Suprapubic skin (tissue), 4 donors: Measurements from ENCODE around the gene EMC8. TPM values are rescaled to one million over a fixed set of nuclear protein-coding genes. Genes with fewer than 3 reads are reported as not detected.

Source experiments
- DNase-seq, 2 donors: peaks; one replicate each; pipeline ENCODE4 v3.0.0-alpha.2; 2019; ENCODE audit warnings: low spot score in 2 of 2
- H3K27ac ChIP-seq: fragments of 200-600 bp; sonication (generic); one replicate; pipeline ENCODE4 v1.5.1; 2019
- H3K27me3 ChIP-seq: fragments of 200-600 bp; sonication (generic); one replicate; pipeline ENCODE4 v1.5.1; 2019
- H3K36me3 ChIP-seq: fragments of 200-600 bp; sonication (generic); one replicate; pipeline ENCODE4 v1.5.1; 2019
- H3K4me1 ChIP-seq: fragments of 200-600 bp; sonication (generic); one replicate; pipeline ENCODE4 v1.5.1; 2019
- H3K4me3 ChIP-seq: fragments of 200-600 bp; sonication (generic); one replicate; pipeline ENCODE4 v1.5.1; 2019; ENCODE audit warnings: mild to moderate bottlenecking
- H3K9me3 ChIP-seq: fragments of 200-600 bp; sonication (generic); one replicate; pipeline ENCODE4 v1.5.1; 2019
- CTCF ChIP-seq, 2 donors: fragments of 200-600 bp in 1 of 2; fragments of 450-650 bp in 1 of 2; sonication (generic) in 1 of 2; IDR thresholded peaks; one replicate each; pipeline ENCODE4 v1.5.1; 2016 to 2019; ENCODE audit warnings: antibody characterized with exemption in 2 of 2, mild to moderate bottlenecking in 1 of 2, moderate library complexity in 1 of 2
- EP300 ChIP-seq: sonication (generic); formaldehyde crosslinking; IDR thresholded peaks from one replicate; pipeline ENCODE4 v1.6.1; 2017; ENCODE audit warnings: antibody characterized with exemption
- POLR2A ChIP-seq, 2 donors: fragments of 450-650 bp; IDR thresholded peaks; one replicate each; pipeline ENCODE4 v1.6.1; 2017; ENCODE audit warnings: antibody characterized with exemption in 2 of 2, mild to moderate bottlenecking in 2 of 2, moderate library complexity in 2 of 2
- POLR2AphosphoS5 ChIP-seq, 3 donors: sonication (generic); formaldehyde crosslinking; IDR thresholded peaks; one replicate each; pipeline ENCODE4 v1.6.1; 2017; ENCODE audit warnings: antibody characterized with exemption in 3 of 3
- WGBS: methylation state at CpG from one replicate; pipeline ENCODE4 v1.1.5; 2018; 5-methylcytosine and 5-hydroxymethylcytosine counted together
- total RNA-seq, 4 donors: library from RNA; depleted of rRNA; stranded (reverse); fragments of >200 nt; gene quantifications; one replicate each; pipeline ENCODE4 v1.1.0, GENCODE V29; 2016

EMC8 gene
- total RNA-seq, 4 donors from 2014 or later: 20.4 to 39.5 (median 23.9) TPM

DNA sequence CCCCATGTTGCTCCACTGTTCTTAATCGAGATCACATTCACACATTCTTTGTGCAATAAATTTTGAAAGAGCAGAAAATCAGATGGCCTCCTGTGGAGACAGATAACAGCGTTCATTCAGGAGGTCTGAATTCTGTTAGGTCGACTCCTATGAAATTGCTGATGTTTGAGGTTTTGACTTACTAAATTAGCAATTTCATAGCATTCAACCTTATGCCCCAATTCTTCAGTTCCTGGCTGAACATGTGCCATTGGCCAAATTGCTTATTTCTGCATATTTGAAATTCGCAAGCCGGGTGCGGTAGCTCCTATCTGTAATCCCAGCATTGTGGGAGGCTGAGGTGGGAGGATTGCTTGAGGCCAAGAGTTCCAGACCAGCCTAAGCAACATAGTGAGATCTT lies 26.3 kb downstream of the EMC8 start:
- no peaks in the 10 kb centered on the region for H3K9me3 ChIP-seq
- 97% methylated on average over 6 of the region's 6 CpGs for WGBS
- no peak overlapping the region for H3K4me3 ChIP-seq
- H3K36me3 ChIP-seq: peaks cover 9% of the 10 kb centered on the region
- H3K4me1 ChIP-seq: peaks cover 6% of the 10 kb centered on the region
- DNase-seq: no peak
- no peaks in the 10 kb centered on the region for H3K27me3 ChIP-seq
- H3K27ac ChIP-seq: no peak overlapping the region
- no peak for TF ChIP-seq POLR2AphosphoS5 (IDR thresholded peaks at IDR 0.05)
- TF ChIP-seq CTCF (IDR thresholded peaks at IDR 0.05): no peak
- no peak for TF ChIP-seq EP300
- no peak for TF ChIP-seq POLR2A (IDR thresholded peaks at IDR 0.05)

GRCh38 chr16:85770741-85771140 lies 28.6 kb downstream of the EMC8 start:
- no peak overlapping the region for H3K27ac ChIP-seq
- no peak for DNase-seq
- no peak overlapping the region for H3K4me3 ChIP-seq
- 89% methylated on average over 6 of the region's 6 CpGs for WGBS
- no peaks in the 10 kb centered on the region for H3K4me1 ChIP-seq
- TF ChIP-seq POLR2AphosphoS5 (IDR thresholded peaks at IDR 0.05): no peak
- no peak for TF ChIP-seq CTCF (IDR thresholded peaks at IDR 0.05)
- no peak for TF ChIP-seq POLR2A (IDR thresholded peaks at IDR 0.05)
- no peak for TF ChIP-seq EP300
- H3K36me3 ChIP-seq: peaks cover 4% of the 10 kb centered on the region
- H3K27me3 ChIP-seq: no peaks in the 10 kb centered on the region
- no peaks in the 10 kb centered on the region for H3K9me3 ChIP-seq

GRCh38 chr16:85768199-85768598 lies 31.1 kb downstream of the EMC8 start:
- no peak overlapping the region for H3K27ac ChIP-seq
- 94% methylated on average over 2 of the region's 2 CpGs for WGBS
- no peak for DNase-seq
- peaks cover 4% of the 10 kb centered on the region for H3K36me3 ChIP-seq
- no peaks in the 10 kb centered on the region for H3K9me3 ChIP-seq
- peaks cover 8% of the 10 kb centered on the region for H3K27me3 ChIP-seq
- TF ChIP-seq POLR2A (IDR thresholded peaks at IDR 0.05): no peak
- H3K4me3 ChIP-seq: no peak overlapping the region
- H3K4me1 ChIP-seq: no peaks in the 10 kb centered on the region

GRCh38 chr16:85767531-85767930 lies 31.8 kb downstream of the EMC8 start:
- no peak for DNase-seq

GRCh38 chr16:85765767-85766166 lies 33.6 kb downstream of the EMC8 start:
- H3K9me3 ChIP-seq: no peaks in the 10 kb centered on the region
- H3K27ac ChIP-seq: no peak overlapping the region
- no peak overlapping the region for H3K4me3 ChIP-seq
- WGBS: 67% methylated on average over 5 of the region's 8 CpGs
- H3K27me3 ChIP-seq: peaks cover 12% of the 10 kb centered on the region
- H3K36me3 ChIP-seq: no peaks in the 10 kb centered on the region
- DNase-seq: no peak
- H3K4me1 ChIP-seq: no peaks in the 10 kb centered on the region
- no peak for TF ChIP-seq CTCF (IDR thresholded peaks at IDR 0.05)
- no peak for TF ChIP-seq POLR2A (IDR thresholded peaks at IDR 0.05)
- TF ChIP-seq EP300: no peak
- TF ChIP-seq POLR2AphosphoS5 (IDR thresholded peaks at IDR 0.05): no peak

More at GRCh38 chr16:85767531-85767930, 31.8 kb downstream of the EMC8 start:
- Histone ChIP-seq H3K4me1 (no peaks in the 10 kb centered on the region), H3K4me3 (no peak overlapping the region), H3K9me3 (no peaks in the 10 kb centered on the region), H3K36me3 (peaks cover 4% of the 10 kb centered on the region), H3K27me3 (peaks cover 11% of the 10 kb centered on the region), H3K27ac (no peak overlapping the region)
- 59% methylated on average over 8 of the region's 8 CpGs for WGBS
- TF ChIP-seq POLR2AphosphoS5 (IDR thresholded peaks at IDR 0.05) (no peak), CTCF (IDR thresholded peaks at IDR 0.05) (no peak), EP300 (no peak), POLR2A (IDR thresholded peaks at IDR 0.05) (no peak)

DNA sequence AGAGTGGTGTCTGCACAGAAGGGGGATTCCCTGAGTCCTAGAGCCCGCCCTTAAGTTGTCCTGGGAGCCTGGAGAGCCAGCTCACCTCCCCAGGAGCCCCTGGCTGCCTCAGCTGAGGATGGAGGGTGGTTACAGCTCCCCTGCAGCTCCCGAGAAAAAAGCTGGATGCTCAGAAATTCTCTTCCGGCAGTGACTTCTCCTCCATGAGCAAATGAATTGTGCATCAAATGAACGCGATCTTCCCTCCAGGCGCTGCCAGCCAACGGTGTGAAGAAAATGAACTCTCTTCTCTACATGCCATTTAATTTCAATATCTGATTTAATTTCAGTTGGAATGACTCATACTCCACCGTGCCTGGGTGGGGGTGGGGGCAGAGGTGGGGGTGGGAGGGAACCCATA lies 34.1 kb downstream of the EMC8 start:
- Histone ChIP-seq H3K27ac (no peak overlapping the region), H3K9me3 (no peaks in the 10 kb centered on the region), H3K4me3 (no peak overlapping the region), H3K4me1 (no peaks in the 10 kb centered on the region), H3K36me3 (no peaks in the 10 kb centered on the region), H3K27me3 (peaks cover 15% of the 10 kb centered on the region)
- DNase-seq: no peak
- TF ChIP-seq POLR2A (IDR thresholded peaks at IDR 0.05) (no peak), POLR2AphosphoS5 (IDR thresholded peaks at IDR 0.05) (no peak), EP300 (no peak), CTCF (IDR thresholded peaks at IDR 0.05) (no peak)
- 45% methylated on average over 8 of the region's 8 CpGs for WGBS
